Upper lobe of right lung (tissue), 1 donor: ENCODE results near the gene SIAH3. TPM values are rescaled to one million over a fixed set of nuclear protein-coding genes. Genes with fewer than 3 reads are reported as not detected.

Experiments
- ATAC-seq: fragments of 200-7000 bp; cut with Tn5 transposase; one replicate; pipeline ENCODE4 v1.9.1; 2020; ENCODE audit warnings: mild to moderate bottlenecking, moderate library complexity
- DNase-seq: peaks from one replicate; pipeline ENCODE4 v3.0.0-alpha.2; 2020
- H3K27ac ChIP-seq: fragments of 200-600 bp; one replicate; pipeline ENCODE4 v1.8.0; 2022
- H3K27me3 ChIP-seq: fragments of 200-600 bp; one replicate; pipeline ENCODE4 v1.8.0; 2022; ENCODE audit warnings: mild to moderate bottlenecking
- H3K36me3 ChIP-seq: fragments of 200-600 bp; one replicate; pipeline ENCODE4 v1.8.0; 2022
- H3K4me1 ChIP-seq: fragments of 200-600 bp; one replicate; pipeline ENCODE4 v1.8.0; 2022
- H3K4me3 ChIP-seq: fragments of 200-600 bp; one replicate; pipeline ENCODE4 v1.8.0; 2022; ENCODE audit warnings: mild to moderate bottlenecking
- H3K9me3 ChIP-seq: fragments of 200-600 bp; one replicate; pipeline ENCODE4 v1.8.0; 2022
- intact Hi-C: fragments of 100-400 bp; cut with DNase I; formaldehyde crosslinking; loops from one replicate; pipeline ENCODE4 v1.11.0; 2022
- total RNA-seq: library from RNA; stranded (reverse); fragmentation: NEBNext Ultra II Directional; extraction: Animal tissue kit (Norgen Biotek cat#: 25700); gene quantifications from one replicate; pipeline ENCODE4 v1.2.1, GENCODE V29; 2021
- TF ChIP-seq, protein P1 (sequence below): fragments of 200-600 bp; IDR thresholded peaks from one replicate; pipeline ENCODE4 v1.8.0; 2022; ENCODE audit warnings: antibody characterized with exemption
- donor health status: DM: no; HTN: yes; CAD: no; lungs with severe emphysema.

SIAH3 gene
- total RNA-seq, 1 donor from 2014 or later: not detected

- Histone ChIP-seq H3K4me1 (no peaks in the 10 kb centered on the region), H3K27me3 (no peaks in the 10 kb centered on the region), H3K36me3 (no peaks in the 10 kb centered on the region), H3K4me3 (no peak overlapping the region), H3K27ac (no peak overlapping the region), H3K9me3 (no peaks in the 10 kb centered on the region)
- DNase-seq (no peak), ATAC-seq (no peak)
- intact Hi-C loops: no loop called here
- TF ChIP-seq, protein P1, sequence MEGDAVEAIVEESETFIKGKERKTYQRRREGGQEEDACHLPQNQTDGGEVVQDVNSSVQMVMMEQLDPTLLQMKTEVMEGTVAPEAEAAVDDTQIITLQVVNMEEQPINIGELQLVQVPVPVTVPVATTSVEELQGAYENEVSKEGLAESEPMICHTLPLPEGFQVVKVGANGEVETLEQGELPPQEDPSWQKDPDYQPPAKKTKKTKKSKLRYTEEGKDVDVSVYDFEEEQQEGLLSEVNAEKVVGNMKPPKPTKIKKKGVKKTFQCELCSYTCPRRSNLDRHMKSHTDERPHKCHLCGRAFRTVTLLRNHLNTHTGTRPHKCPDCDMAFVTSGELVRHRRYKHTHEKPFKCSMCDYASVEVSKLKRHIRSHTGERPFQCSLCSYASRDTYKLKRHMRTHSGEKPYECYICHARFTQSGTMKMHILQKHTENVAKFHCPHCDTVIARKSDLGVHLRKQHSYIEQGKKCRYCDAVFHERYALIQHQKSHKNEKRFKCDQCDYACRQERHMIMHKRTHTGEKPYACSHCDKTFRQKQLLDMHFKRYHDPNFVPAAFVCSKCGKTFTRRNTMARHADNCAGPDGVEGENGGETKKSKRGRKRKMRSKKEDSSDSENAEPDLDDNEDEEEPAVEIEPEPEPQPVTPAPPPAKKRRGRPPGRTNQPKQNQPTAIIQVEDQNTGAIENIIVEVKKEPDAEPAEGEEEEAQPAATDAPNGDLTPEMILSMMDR: no peak
Measured at GRCh38 chr13:45820106-45820838, 31.3 kb downstream of the SIAH3 start.

- Histone ChIP-seq H3K4me3 (no peak overlapping the region), H3K27me3 (no peaks in the 10 kb centered on the region), H3K4me1 (no peaks in the 10 kb centered on the region), H3K9me3 (no peaks in the 10 kb centered on the region), H3K27ac (no peak overlapping the region), H3K36me3 (no peaks in the 10 kb centered on the region)
- intact Hi-C loops: no loop called here
- DNase-seq (no peak), ATAC-seq (no peak)
- TF ChIP-seq, protein P1: no peak
Measured at GRCh38 chr13:45817833-45818232, 33.7 kb downstream of the SIAH3 start.

DNA sequence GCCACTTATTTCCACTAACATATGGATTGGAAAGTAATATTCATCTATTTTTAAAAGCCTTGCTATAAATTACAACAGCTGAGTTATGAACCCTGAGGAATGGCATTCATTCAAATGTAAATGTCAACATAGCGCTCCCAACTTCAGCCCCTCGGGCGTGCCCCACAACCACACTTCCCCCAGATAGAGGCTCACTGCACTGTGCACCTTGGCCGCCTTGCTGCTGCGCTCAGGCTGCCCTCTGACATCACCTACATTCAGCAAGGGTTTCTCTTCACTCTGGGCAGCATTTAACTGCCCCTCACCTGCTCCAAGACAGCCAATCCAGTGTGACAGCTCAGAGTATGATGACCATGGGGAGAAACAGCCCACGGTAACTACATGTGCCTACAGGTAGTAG, 35.1 kb downstream of the SIAH3 start:
- DNase-seq (no peak), ATAC-seq (no peak)
- Histone ChIP-seq H3K27ac (no peak overlapping the region), H3K36me3 (no peaks in the 10 kb centered on the region), H3K4me3 (no peak overlapping the region), H3K27me3 (no peaks in the 10 kb centered on the region), H3K4me1 (no peaks in the 10 kb centered on the region), H3K9me3 (no peaks in the 10 kb centered on the region)
- intact Hi-C loops: no loop called here
- TF ChIP-seq, protein P1: no peak

- no peak overlapping the region for H3K4me3 ChIP-seq
- H3K36me3 ChIP-seq: no peaks in the 10 kb centered on the region
- no peaks in the 10 kb centered on the region for H3K4me1 ChIP-seq
- no peaks in the 10 kb centered on the region for H3K27me3 ChIP-seq
- no peak overlapping the region for H3K27ac ChIP-seq
- no peaks in the 10 kb centered on the region for H3K9me3 ChIP-seq
- ATAC-seq: no peak
- TF ChIP-seq, protein P1: no peak
- intact Hi-C loops: no loop called here
- no peak for DNase-seq
Measured at GRCh38 chr13:45812695-45813372, 38.7 kb downstream of the SIAH3 start.

DNA sequence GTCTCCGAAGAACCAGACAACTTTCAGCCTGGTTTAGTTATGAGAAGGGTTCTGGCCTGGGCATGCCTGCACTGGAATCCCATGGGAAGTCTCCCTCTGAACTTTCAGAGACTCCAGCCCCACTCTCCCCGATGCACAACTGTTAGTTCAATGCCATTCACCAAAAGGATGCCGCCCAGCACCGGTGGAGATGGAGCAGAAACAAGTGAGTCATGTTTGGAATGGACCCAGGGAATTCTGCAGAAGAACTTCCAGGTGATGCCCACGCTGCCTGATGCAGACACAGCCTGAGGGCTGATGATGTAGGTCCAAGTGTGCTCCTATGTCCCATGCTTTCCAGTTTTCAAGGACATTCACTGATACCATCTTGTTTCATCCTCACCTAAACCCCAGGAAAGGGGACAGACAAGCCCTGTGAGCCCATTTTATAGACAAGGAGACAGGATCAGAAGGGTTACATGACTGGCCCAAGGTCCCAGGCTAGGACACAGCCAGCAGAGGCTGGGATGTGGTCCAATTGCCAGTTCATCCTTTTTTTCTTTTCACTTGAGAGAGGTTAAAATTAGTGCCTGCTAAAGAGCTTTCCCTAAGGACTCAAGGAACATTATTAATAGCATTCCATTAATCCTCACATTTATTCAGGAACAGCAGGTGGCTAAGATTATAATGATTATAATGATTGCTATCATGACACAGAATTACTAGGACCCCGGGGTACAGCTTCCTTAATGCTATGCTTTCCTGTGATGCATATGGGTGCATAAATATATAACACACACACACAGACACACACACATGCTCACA, 39.5 kb downstream of the SIAH3 start:
- no peak for ATAC-seq
- Histone ChIP-seq H3K4me3 (no peak overlapping the region), H3K9me3 (no peaks in the 10 kb centered on the region), H3K27ac (no peak overlapping the region), H3K27me3 (no peaks in the 10 kb centered on the region), H3K36me3 (no peaks in the 10 kb centered on the region), H3K4me1 (no peaks in the 10 kb centered on the region)
- intact Hi-C loops: no loop called here
- TF ChIP-seq, protein P1: no peak
- DNase-seq: no peak
